Measurements from ENCODE around the gene SGSM1.

- TF ChIP-seq SIN3A (IDR thresholded peaks at IDR 0.05; ENCODE audit: borderline replicate concordance, insufficient read depth, low read length) (no peak), TAF1 (IDR thresholded peaks at IDR 0.05; ENCODE audit: borderline replicate concordance, insufficient read depth, low read length) (no peak)
These were observed 24.4 kb downstream of the SGSM1 start for GRCh38 chr22:24830205-24830979.

All from PFSK-1 (cell line).